ENCODE results near the gene CCL14. TPM values are rescaled to one million over a fixed set of nuclear protein-coding genes. Genes with fewer than 3 reads are reported as not detected.

Gene CCL14
- not detected for total RNA-seq

GRCh38 chr17:35986643-35987042 is at the start of gene CCL14:
CCL14 (minus strand) TSS chr17:35986729; CDS start chr17:35986649, 80 bp downstream.

DNA sequence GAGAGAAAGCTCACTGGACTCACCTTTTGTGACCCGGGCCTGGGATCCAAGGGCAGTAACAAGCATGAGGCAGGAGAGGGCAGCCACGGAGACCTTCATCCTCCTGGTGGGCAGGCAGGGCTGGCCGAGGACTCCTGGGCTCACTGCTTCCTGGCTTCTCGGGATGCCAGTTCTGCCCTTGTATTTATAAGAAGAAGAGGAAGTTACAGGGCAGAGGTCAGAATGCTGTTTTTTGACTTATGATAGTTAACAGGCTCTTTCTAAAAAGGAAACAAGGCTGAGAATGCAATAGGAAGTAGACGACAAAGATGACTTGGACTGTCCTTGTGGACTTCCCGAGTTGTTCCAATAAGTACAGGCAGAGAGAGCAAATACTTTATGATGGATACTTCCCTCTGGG is 31.3 kb upstream of the CCL14 start, which contains the start of gene CCL23:
CCL23 (minus strand) TSS at position 174 of the 400 bp plus-strand sequence; CDS start at position 99, 75 bp downstream.

DNA sequence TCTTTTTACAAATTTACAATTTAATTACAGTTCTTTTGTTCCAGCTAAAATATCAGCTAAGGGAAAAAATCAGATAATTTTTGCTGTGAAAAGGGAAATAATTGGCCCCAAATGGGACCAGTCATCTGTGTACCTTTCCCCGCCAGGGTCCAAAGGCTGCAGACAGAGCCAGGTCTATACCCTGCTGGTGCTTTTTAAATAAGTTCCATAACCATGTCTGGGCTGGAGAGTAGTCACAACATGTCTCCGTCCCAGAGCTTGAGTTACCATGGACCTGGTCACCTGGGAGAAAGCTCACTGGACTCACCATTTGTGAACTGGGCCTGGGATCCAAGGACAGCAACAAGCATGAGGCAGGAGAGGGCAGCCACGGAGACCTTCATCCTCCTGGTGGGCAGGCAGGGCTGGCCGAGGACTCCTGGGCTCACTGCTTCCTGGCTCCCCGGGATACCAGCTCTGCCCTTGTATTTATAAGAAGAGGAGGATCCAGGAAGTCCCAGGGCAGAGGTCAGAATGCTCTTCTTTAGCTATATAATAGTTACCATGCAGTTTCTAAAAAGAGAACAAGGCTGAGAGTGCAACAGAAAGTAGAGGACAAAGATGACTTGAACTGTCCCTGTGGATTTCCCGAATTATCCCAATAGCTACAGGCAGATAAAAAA is 14.7 kb upstream of the CCL14 start, which contains the start of gene CCL15:
CCL15 (minus strand) TSS at position 444 of the 662 bp plus-strand sequence; CDS start at position 383, 61 bp downstream.

DNA sequence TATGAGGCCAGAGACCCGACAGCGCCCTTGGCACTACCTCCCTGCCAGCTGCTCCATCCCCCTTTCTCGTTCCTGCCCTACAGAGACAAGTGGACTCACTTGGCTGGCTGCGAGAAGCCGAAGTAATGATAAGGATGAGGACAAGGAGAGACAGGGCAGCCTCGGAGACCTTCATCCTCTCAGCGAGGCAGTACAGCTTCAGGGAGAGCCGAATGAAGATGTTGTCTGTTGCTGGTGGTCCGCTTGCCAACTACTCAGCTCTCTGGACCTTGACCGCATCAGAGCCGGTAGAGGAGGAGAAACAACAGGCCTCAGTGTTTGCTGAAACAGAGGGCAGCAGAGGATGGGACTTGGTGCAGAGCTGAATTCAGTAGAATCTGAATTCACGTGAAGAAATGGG is 5.3 kb downstream of the CCL14 start, which contains the start of gene CCL16:
CCL16 (minus strand) TSS at position 252 of the 400 bp plus-strand sequence; CDS start at position 175, 77 bp downstream.

DNA sequence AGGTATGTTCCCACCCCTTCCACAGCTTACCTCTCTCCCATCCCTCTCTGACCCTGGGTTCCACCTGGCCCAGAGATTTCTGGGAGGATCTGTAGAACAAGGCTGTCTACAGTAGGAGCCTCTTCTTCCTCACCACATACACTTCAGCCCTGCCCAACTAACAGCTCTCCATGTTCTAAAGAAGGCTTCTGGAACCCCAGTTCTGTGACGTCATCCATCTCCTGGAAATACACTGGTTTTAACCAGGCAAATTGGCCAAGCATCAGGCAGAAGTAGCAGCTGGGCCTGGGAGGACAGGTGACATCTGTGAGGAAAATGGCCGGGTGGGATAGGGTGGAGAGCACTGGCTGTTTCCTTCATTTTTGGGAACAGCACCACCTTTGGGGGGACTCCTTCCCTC is 43.0 kb downstream of the CCL14 start, which contains the start of gene LYZL6:
LYZL6 (minus strand) TSS at position 177 of the 400 bp plus-strand sequence. CDS start 4,357 bp downstream, outside the sequence.

Other genes with a start within 250 kb of the CCL14 start
- not detected for gene GAS2L2, start 233.5 kb downstream of the CCL14 start, total RNA-seq
- gene C17orf50, start 225.8 kb downstream of the CCL14 start, total RNA-seq = not detected
- gene MMP28, start 191.1 kb downstream of the CCL14 start, total RNA-seq = under 1 TPM in 1 of 2 experiments, not detected in 1; 0.43 TPM
- gene TAF15, start 177.2 kb downstream of the CCL14 start, total RNA-seq = 100 to 1,000 TPM; 239 to 249 TPM
- gene HEATR9, start 117.8 kb downstream of the CCL14 start, total RNA-seq = under 1 TPM in 1 of 2 experiments, not detected in 1; 0.22 TPM
- 10 to 100 TPM; 30.5 to 32.7 TPM for gene CCL5, start 106.4 kb downstream of the CCL14 start, total RNA-seq
- 10 to 100 TPM in 1 of 2 experiments, 1 to 10 TPM in 1; 9.1 to 10.5 TPM for gene RDM1, start 56.0 kb downstream of the CCL14 start, total RNA-seq
- gene LYZL6, start 43.0 kb downstream of the CCL14 start, total RNA-seq = not detected
- not detected for gene CCL16, start 5.2 kb downstream of the CCL14 start, total RNA-seq
- gene CCL15, start 14.8 kb upstream of the CCL14 start, total RNA-seq = not detected
- gene CCL23, start 31.2 kb upstream of the CCL14 start, total RNA-seq = not detected
- not detected for gene CCL18, start 77.5 kb upstream of the CCL14 start, total RNA-seq
- gene CCL3, start 103.4 kb upstream of the CCL14 start, total RNA-seq = 1 to 10 TPM; 7.3 to 8.8 TPM
- gene CCL4, start 117.1 kb upstream of the CCL14 start, total RNA-seq = 1 to 10 TPM; 3.1 to 3.6 TPM
- gene TBC1D3B, start 189.9 kb upstream of the CCL14 start, total RNA-seq = 1 to 10 TPM; 8.1 to 8.4 TPM
- under 1 TPM in 1 of 2 experiments, not detected in 1; 0.28 TPM for gene CCL3L1, start 210.0 kb upstream of the CCL14 start, total RNA-seq
- gene CCL4L2, start 224.3 kb upstream of the CCL14 start, total RNA-seq = not detected